Omental fat pad (tissue), 4 donors: ENCODE data around the gene USP17L20. TPM values are rescaled to one million over a fixed set of nuclear protein-coding genes. Genes with fewer than 3 reads are reported as not detected.
A peak's percentile ranks its signal among the peaks of the same experiment; 100 is the strongest.
"Not testable (repeated sequence)": the region's sequence is repeated elsewhere in the genome, so short reads cannot be mapped to it uniquely, and the experiment has no call there.

ENCODE experiments used
- ATAC-seq: fragments of 150-250 bp; one replicate; pipeline ENCODE4 v1.9.1; 2016; ENCODE audit warnings: mild to moderate bottlenecking, moderate library complexity; ENCODE audit not compliant: low FRiP score
- DNase-seq: peaks from one replicate; pipeline ENCODE4 v3.0.0-alpha.2; 2019; ENCODE audit warnings: low spot score
- total RNA-seq, 4 donors: library from RNA; depleted of rRNA; stranded (reverse); fragments of >200 nt; gene quantifications; one replicate each; pipeline ENCODE4 v1.1.0, GENCODE V29; 2016

Gene USP17L20
- total RNA-seq: not detected

- not testable (repeated sequence) for ATAC-seq, DNase-seq
Observed at GRCh38 chr4:9257824-9258223, at the start of gene USP17L20. Gene USP17L20, plus strand, starts transcription at chr4:9258124. Its CDS starts 0 bp downstream, at chr4:9258124.

GRCh38 chr4:9210357-9210756 lies 47.6 kb upstream of the USP17L20 start, which contains the start of gene USP17L10:
Gene USP17L10, plus strand, starts transcription at chr4:9210657. Its CDS starts 0 bp downstream, at chr4:9210657.
- DNase-seq, ATAC-seq: not testable (repeated sequence)

GRCh38 chr4:9214701-9215100 lies 43.2 kb upstream of the USP17L20 start:
- not testable (repeated sequence) for ATAC-seq

GRCh38 chr4:9215105-9215504 lies 42.8 kb upstream of the USP17L20 start, which contains the start of gene USP17L11:
Gene USP17L11, plus strand, starts transcription at chr4:9215405. Its CDS starts 0 bp downstream, at chr4:9215405.
- DNase-seq, ATAC-seq: not testable (repeated sequence)

More at GRCh38 chr4:9214701-9215100, 43.2 kb upstream of the USP17L20 start:
- DNase-seq: not testable (repeated sequence)

- ATAC-seq, DNase-seq: not testable (repeated sequence)
Observed at GRCh38 chr4:9219852-9220251, 38.1 kb upstream of the USP17L20 start, which contains the start of gene USP17L12. Gene USP17L12, plus strand, starts transcription at chr4:9220152. Its CDS starts 0 bp downstream, at chr4:9220152.

GRCh38 chr4:9224596-9224995 lies 33.3 kb upstream of the USP17L20 start, which contains the start of gene USP17L13:
Gene USP17L13, plus strand, starts transcription at chr4:9224896. Its CDS starts 0 bp downstream, at chr4:9224896.
- not testable (repeated sequence) for DNase-seq, ATAC-seq

GRCh38 chr4:9230249-9230648 lies 27.7 kb upstream of the USP17L20 start:
- not testable (repeated sequence) for ATAC-seq, DNase-seq

- ATAC-seq, DNase-seq: not testable (repeated sequence)
Observed at GRCh38 chr4:9234085-9234484, 23.8 kb upstream of the USP17L20 start, which contains the start of gene USP17L15. Gene USP17L15, plus strand, starts transcription at chr4:9234385. Its CDS starts 0 bp downstream, at chr4:9234385.

GRCh38 chr4:9238461-9238860 lies 19.5 kb upstream of the USP17L20 start:
- peak; percentile 20 for DNase-seq
- not testable (repeated sequence) for ATAC-seq

- DNase-seq, ATAC-seq: not testable (repeated sequence)
Observed at GRCh38 chr4:9243579-9243978, 14.3 kb upstream of the USP17L20 start, which contains the start of gene USP17L17. Gene USP17L17, plus strand, starts transcription at chr4:9243879. Its CDS starts 0 bp downstream, at chr4:9243879.

- ATAC-seq: not testable (repeated sequence)
- DNase-seq: peak; percentile 19
Observed at GRCh38 chr4:9247953-9248680, 9.8 kb upstream of the USP17L20 start, which contains the start of gene USP17L18. Gene USP17L18, plus strand, starts transcription at chr4:9248630. Its CDS starts 0 bp downstream, at chr4:9248630.

- not testable (repeated sequence) for ATAC-seq
Observed at GRCh38 chr4:9253078-9253477, 4.8 kb upstream of the USP17L20 start, which contains the start of gene USP17L19. Gene USP17L19, plus strand, starts transcription at chr4:9253378. Its CDS starts 0 bp downstream, at chr4:9253378.

GRCh38 chr4:9262572-9262971 lies 4.6 kb downstream of the USP17L20 start, which contains the start of gene USP17L21:
Gene USP17L21, plus strand, starts transcription at chr4:9262872. Its CDS starts 0 bp downstream, at chr4:9262872.
- ATAC-seq, DNase-seq: not testable (repeated sequence)

More at GRCh38 chr4:9253078-9253477, 4.8 kb upstream of the USP17L20 start, which contains the start of gene USP17L19:
- not testable (repeated sequence) for DNase-seq

- not testable (repeated sequence) for DNase-seq, ATAC-seq
Observed at GRCh38 chr4:9267319-9267718, 9.4 kb downstream of the USP17L20 start, which contains the start of gene USP17L22. Gene USP17L22, plus strand, starts transcription at chr4:9267619. Its CDS starts 0 bp downstream, at chr4:9267619.

GRCh38 chr4:9271719-9272118 lies 13.8 kb downstream of the USP17L20 start:
- DNase-seq: peak; percentile 46
- ATAC-seq: not testable (repeated sequence)

Other genes with a start within 250 kb of the USP17L20 start
- not detected for gene FAM90A26, start 87.7 kb upstream of the USP17L20 start, total RNA-seq
- not detected for gene USP17L10, start 47.5 kb upstream of the USP17L20 start, total RNA-seq
- gene USP17L11, start 42.7 kb upstream of the USP17L20 start, total RNA-seq: not detected
- not detected for gene USP17L12, start 38.0 kb upstream of the USP17L20 start, total RNA-seq
- not detected for gene USP17L13, start 33.2 kb upstream of the USP17L20 start, total RNA-seq
- not detected for gene USP17L15, start 23.7 kb upstream of the USP17L20 start, total RNA-seq
- not detected for gene USP17L17, start 14.2 kb upstream of the USP17L20 start, total RNA-seq
- gene USP17L18, start 9.5 kb upstream of the USP17L20 start, total RNA-seq: not detected
- not detected for gene USP17L19, start 4.7 kb upstream of the USP17L20 start, total RNA-seq
- gene USP17L21, start 4.7 kb downstream of the USP17L20 start, total RNA-seq: not detected
- gene USP17L22, start 9.5 kb downstream of the USP17L20 start, total RNA-seq: not detected
- gene USP17L24, start 67.0 kb downstream of the USP17L20 start, total RNA-seq: not detected
- gene USP17L25, start 71.8 kb downstream of the USP17L20 start, total RNA-seq: not detected
- not detected for gene USP17L26, start 76.5 kb downstream of the USP17L20 start, total RNA-seq
- gene USP17L5, start 81.3 kb downstream of the USP17L20 start, total RNA-seq: not detected
- gene USP17L27, start 86.0 kb downstream of the USP17L20 start, total RNA-seq: not detected
- not detected for gene USP17L28, start 90.8 kb downstream of the USP17L20 start, total RNA-seq
- not detected for gene USP17L29, start 95.5 kb downstream of the USP17L20 start, total RNA-seq
- not detected for gene USP17L30, start 105.0 kb downstream of the USP17L20 start, total RNA-seq
- not detected for gene DEFB131A, start 186.3 kb downstream of the USP17L20 start, total RNA-seq